ENCODE results near the gene MB21D2.
A peak's percentile ranks its signal among the peaks of the same experiment; 100 is the strongest.
"Not testable (repeated sequence)": the region's sequence is repeated elsewhere in the genome, so short reads cannot be mapped to it uniquely, and the experiment has no call there.

The MB21D2 gene, protein sequence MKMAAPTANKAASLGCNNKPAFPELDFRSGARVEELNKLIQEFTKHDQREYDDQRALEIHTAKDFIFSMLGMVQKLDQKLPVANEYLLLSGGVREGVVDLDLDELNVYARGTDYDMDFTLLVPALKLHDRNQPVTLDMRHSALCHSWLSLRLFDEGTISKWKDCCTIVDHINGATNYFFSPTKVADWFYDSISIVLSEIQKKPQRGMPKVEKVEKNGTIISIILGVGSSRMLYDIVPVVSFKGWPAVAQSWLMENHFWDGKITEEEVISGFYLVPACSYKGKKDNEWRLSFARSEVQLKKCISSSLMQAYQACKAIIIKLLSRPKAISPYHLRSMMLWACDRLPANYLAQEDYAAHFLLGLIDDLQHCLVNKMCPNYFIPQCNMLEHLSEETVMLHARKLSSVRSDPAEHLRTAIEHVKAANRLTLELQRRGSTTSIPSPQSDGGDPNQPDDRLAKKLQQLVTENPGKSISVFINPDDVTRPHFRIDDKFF

GRCh38 chr3:192917404-192918274, at the start of gene MB21D2:
Gene MB21D2 (minus strand): TSS chr3:192917856. CDS start chr3:192917840, 16 bp downstream.
- H3K9me3 ChIP-seq (ENCODE audit: control insufficient read depth in 5 of 5, low read length in 5 of 5) = no peaks in the 10 kb centered on the region
- H3K36me3 ChIP-seq (ENCODE audit: control insufficient read depth in 5 of 5, insufficient read depth in 5 of 5, low read length in 5 of 5) = no peaks in the 10 kb centered on the region
- peak within 1 kb of the TSS; percentile 90 to 94 (median 93) for H3K9ac ChIP-seq (ENCODE audit: low read length in 5 of 5)
- peaks cover 3 to 31% (median 20%) of the 10 kb centered on the region in 5 donors for H3K4me1 ChIP-seq (ENCODE audit: control insufficient read depth in 5 of 5, insufficient read depth in 5 of 5, low read length in 5 of 5)
- no peaks in the 10 kb centered on the region for H3K27me3 ChIP-seq (ENCODE audit: control insufficient read depth in 5 of 5, insufficient read depth in 4 of 5, low read length in 5 of 5)
- peak within 1 kb of the TSS; percentile 83 to 99 (median 97) for H3K4me3 ChIP-seq (ENCODE audit: low read depth in 1 of 5, low read length in 5 of 5)
- peak within 1 kb of the TSS; percentile 77 for H3K27ac ChIP-seq (ENCODE audit: low read depth, low read length)

GRCh38 chr3:192964959-192965719, 47.5 kb upstream of the MB21D2 start:
- H3K27me3 ChIP-seq (ENCODE audit: control insufficient read depth in 5 of 5, insufficient read depth in 4 of 5, low read length in 5 of 5); H3K27ac ChIP-seq (ENCODE audit: low read depth, low read length); H3K4me3 ChIP-seq (ENCODE audit: low read depth in 1 of 5, low read length in 5 of 5); H3K9ac ChIP-seq (ENCODE audit: low read length in 5 of 5); H3K4me1 ChIP-seq (ENCODE audit: control insufficient read depth in 5 of 5, insufficient read depth in 5 of 5, low read length in 5 of 5); H3K9me3 ChIP-seq (ENCODE audit: control insufficient read depth in 5 of 5, low read length in 5 of 5); H3K36me3 ChIP-seq (ENCODE audit: control insufficient read depth in 5 of 5, insufficient read depth in 5 of 5, low read length in 5 of 5): not testable (repeated sequence)

DNA sequence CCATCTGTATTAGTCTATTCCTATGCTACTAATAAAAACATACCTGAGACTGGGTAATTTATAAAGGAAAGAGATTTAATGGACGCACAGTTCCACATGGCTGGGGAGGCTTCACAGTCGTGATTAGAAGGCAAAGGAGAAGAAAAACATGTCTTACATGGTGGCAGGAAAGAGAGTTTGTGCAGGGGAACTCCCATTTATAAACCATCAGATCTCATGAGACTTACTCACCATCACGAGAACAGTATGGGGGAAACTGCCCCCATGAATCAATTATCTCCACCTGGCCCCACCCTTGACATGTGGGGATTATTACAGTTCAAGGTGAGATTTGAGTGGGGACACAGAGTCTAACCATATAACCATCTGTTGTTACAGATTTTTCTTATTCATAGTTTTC, 42.1 kb upstream of the MB21D2 start:
- Histone ChIP-seq H3K4me1 (ENCODE audit: control insufficient read depth in 5 of 5, insufficient read depth in 5 of 5, low read length in 5 of 5) (peaks cover 2 to 14% (median 8%) of the 10 kb centered on the region in 5 donors), H3K27ac (ENCODE audit: low read depth, low read length) (no peak overlapping the region), H3K9ac (ENCODE audit: low read length in 5 of 5) (no peak overlapping the region), H3K4me3 (ENCODE audit: low read depth in 1 of 5, low read length in 5 of 5) (no peak overlapping the region), H3K36me3 (ENCODE audit: control insufficient read depth in 5 of 5, insufficient read depth in 5 of 5, low read length in 5 of 5) (no peaks in the 10 kb centered on the region), H3K9me3 (ENCODE audit: control insufficient read depth in 5 of 5, low read length in 5 of 5) (no peaks in the 10 kb centered on the region), H3K27me3 (ENCODE audit: control insufficient read depth in 5 of 5, insufficient read depth in 4 of 5, low read length in 5 of 5) (no peaks in the 10 kb centered on the region)

GRCh38 chr3:192958219-192958872, 40.7 kb upstream of the MB21D2 start:
- Histone ChIP-seq H3K4me1 (ENCODE audit: control insufficient read depth in 5 of 5, insufficient read depth in 5 of 5, low read length in 5 of 5) (peaks cover 2 to 14% (median 8%) of the 10 kb centered on the region in 5 donors), H3K27me3 (ENCODE audit: control insufficient read depth in 5 of 5, insufficient read depth in 4 of 5, low read length in 5 of 5) (no peaks in the 10 kb centered on the region), H3K9me3 (ENCODE audit: control insufficient read depth in 5 of 5, low read length in 5 of 5) (no peaks in the 10 kb centered on the region), H3K9ac (ENCODE audit: low read length in 5 of 5) (peak overlapping the region in 1 of 5 donors; percentile 33), H3K36me3 (ENCODE audit: control insufficient read depth in 5 of 5, insufficient read depth in 5 of 5, low read length in 5 of 5) (no peaks in the 10 kb centered on the region), H3K4me3 (ENCODE audit: low read depth in 1 of 5, low read length in 5 of 5) (no peak overlapping the region), H3K27ac (ENCODE audit: low read depth, low read length) (peak overlapping the region; percentile 46)

DNA sequence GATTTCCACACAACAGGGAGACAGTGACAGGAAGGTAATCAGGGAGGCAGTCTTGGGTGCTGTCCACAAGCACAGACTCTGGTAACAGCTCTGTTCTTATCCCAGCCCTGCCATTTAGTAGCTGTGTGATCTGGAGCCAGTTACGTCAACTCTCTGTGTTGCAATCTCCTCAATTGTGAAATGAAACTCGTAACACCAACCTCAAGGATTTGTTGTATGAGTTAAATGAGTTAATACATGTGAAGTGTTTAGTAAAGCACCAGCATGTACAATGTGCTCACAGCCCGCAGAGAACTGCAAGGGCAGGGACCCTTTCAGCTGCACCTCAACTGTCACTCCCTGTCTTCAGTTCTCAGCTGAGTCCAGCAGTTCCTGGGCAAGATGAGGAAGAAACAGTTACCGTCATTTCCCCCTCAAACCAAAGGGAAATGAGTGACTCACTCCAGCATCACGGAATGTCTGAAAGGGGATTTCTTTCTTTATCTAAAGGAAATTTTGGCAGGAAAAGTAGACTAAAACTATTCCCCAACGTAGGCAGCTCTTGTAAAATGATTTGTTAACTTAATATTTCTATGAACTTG, 39.9 kb upstream of the MB21D2 start:
- H3K36me3 ChIP-seq (ENCODE audit: control insufficient read depth in 5 of 5, insufficient read depth in 5 of 5, low read length in 5 of 5) = no peaks in the 10 kb centered on the region
- peak overlapping the region in 1 of 5 donors; percentile 33 for H3K9ac ChIP-seq (ENCODE audit: low read length in 5 of 5)
- H3K27me3 ChIP-seq (ENCODE audit: control insufficient read depth in 5 of 5, insufficient read depth in 4 of 5, low read length in 5 of 5) = no peaks in the 10 kb centered on the region
- no peaks in the 10 kb centered on the region for H3K9me3 ChIP-seq (ENCODE audit: control insufficient read depth in 5 of 5, low read length in 5 of 5)
- H3K4me3 ChIP-seq (ENCODE audit: low read depth in 1 of 5, low read length in 5 of 5) = peak overlapping the region in 3 of 5 donors; percentile 4 to 53 (median 41)
- H3K27ac ChIP-seq (ENCODE audit: low read depth, low read length) = peak overlapping the region; percentile 66
- peaks cover 2 to 14% (median 8%) of the 10 kb centered on the region in 5 donors for H3K4me1 ChIP-seq (ENCODE audit: control insufficient read depth in 5 of 5, insufficient read depth in 5 of 5, low read length in 5 of 5)

DNA sequence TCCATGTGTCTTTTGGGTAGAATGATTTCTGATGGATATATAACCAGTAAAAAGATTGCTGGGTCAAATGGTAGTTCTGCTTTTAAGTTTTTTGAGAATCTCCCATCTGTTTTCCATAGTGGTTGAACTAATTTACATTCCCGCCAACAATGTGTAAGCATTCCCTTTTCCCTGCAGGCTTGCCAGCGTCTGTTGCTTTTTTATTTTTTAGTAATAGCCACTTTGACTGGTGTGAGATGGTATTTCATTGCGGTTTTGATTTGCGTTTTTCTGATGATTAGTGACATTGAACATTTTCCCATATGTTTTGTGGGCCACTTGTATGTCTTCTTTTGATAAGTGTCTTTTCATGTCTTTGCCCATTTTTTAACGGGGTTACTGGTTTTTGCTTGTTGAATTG, 36.3 kb upstream of the MB21D2 start:
- H3K36me3 ChIP-seq (ENCODE audit: control insufficient read depth in 5 of 5, insufficient read depth in 5 of 5, low read length in 5 of 5) = no peaks in the 10 kb centered on the region
- H3K4me3 ChIP-seq (ENCODE audit: low read depth in 1 of 5, low read length in 5 of 5) = no peak overlapping the region
- H3K9ac ChIP-seq (ENCODE audit: low read length in 5 of 5) = no peak overlapping the region
- peaks cover 2 to 14% (median 8%) of the 10 kb centered on the region in 5 donors for H3K4me1 ChIP-seq (ENCODE audit: control insufficient read depth in 5 of 5, insufficient read depth in 5 of 5, low read length in 5 of 5)
- H3K9me3 ChIP-seq (ENCODE audit: control insufficient read depth in 5 of 5, low read length in 5 of 5) = no peaks in the 10 kb centered on the region
- no peaks in the 10 kb centered on the region for H3K27me3 ChIP-seq (ENCODE audit: control insufficient read depth in 5 of 5, insufficient read depth in 4 of 5, low read length in 5 of 5)
- no peak overlapping the region for H3K27ac ChIP-seq (ENCODE audit: low read depth, low read length)

- H3K9me3 ChIP-seq (ENCODE audit: control insufficient read depth in 5 of 5, low read length in 5 of 5) = no peaks in the 10 kb centered on the region
- H3K9ac ChIP-seq (ENCODE audit: low read length in 5 of 5) = no peak overlapping the region
- H3K36me3 ChIP-seq (ENCODE audit: control insufficient read depth in 5 of 5, insufficient read depth in 5 of 5, low read length in 5 of 5) = no peaks in the 10 kb centered on the region
- H3K27ac ChIP-seq (ENCODE audit: low read depth, low read length) = no peak overlapping the region
- H3K4me3 ChIP-seq (ENCODE audit: low read depth in 1 of 5, low read length in 5 of 5) = no peak overlapping the region
- no peaks in the 10 kb centered on the region for H3K27me3 ChIP-seq (ENCODE audit: control insufficient read depth in 5 of 5, insufficient read depth in 4 of 5, low read length in 5 of 5)
- H3K4me1 ChIP-seq (ENCODE audit: control insufficient read depth in 5 of 5, insufficient read depth in 5 of 5, low read length in 5 of 5) = peaks cover 0 to 6% (median 0%) of the 10 kb centered on the region in 5 donors
These were observed 29.8 kb upstream of the MB21D2 start for GRCh38 chr3:192947421-192947820.

GRCh38 chr3:192943393-192943792, 25.7 kb upstream of the MB21D2 start:
- no peaks in the 10 kb centered on the region for H3K36me3 ChIP-seq (ENCODE audit: control insufficient read depth in 5 of 5, insufficient read depth in 5 of 5, low read length in 5 of 5)
- H3K9me3 ChIP-seq (ENCODE audit: control insufficient read depth in 5 of 5, low read length in 5 of 5) = no peaks in the 10 kb centered on the region
- H3K27me3 ChIP-seq (ENCODE audit: control insufficient read depth in 5 of 5, insufficient read depth in 4 of 5, low read length in 5 of 5) = no peaks in the 10 kb centered on the region
- H3K4me3 ChIP-seq (ENCODE audit: low read depth in 1 of 5, low read length in 5 of 5) = no peak overlapping the region
- H3K4me1 ChIP-seq (ENCODE audit: control insufficient read depth in 5 of 5, insufficient read depth in 5 of 5, low read length in 5 of 5) = peaks cover 0 to 6% (median 0%) of the 10 kb centered on the region in 5 donors
- H3K9ac ChIP-seq (ENCODE audit: low read length in 5 of 5) = no peak overlapping the region
- H3K27ac ChIP-seq (ENCODE audit: low read depth, low read length) = no peak overlapping the region

DNA sequence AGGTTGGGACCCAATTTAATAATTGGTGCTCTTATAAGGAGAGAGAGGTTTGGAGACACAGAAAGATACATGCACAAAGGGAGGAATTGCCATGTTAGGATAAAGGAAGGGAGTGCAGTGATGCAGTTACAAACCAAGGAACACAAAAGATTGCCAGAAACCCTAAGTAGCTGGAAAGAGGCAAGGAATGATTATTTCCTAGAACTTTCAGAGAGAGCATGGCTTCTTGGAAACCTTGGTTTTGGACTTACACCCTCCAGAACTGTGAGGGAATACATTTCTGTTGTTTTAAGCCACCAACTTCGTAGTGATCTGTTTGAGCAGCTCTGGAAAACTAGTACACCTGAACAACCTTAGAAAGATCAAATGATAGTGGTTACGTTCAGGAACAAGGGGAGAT, 25.0 kb upstream of the MB21D2 start:
- no peaks in the 10 kb centered on the region for H3K9me3 ChIP-seq (ENCODE audit: control insufficient read depth in 5 of 5, low read length in 5 of 5)
- H3K27me3 ChIP-seq (ENCODE audit: control insufficient read depth in 5 of 5, insufficient read depth in 4 of 5, low read length in 5 of 5) = no peaks in the 10 kb centered on the region
- no peak overlapping the region for H3K27ac ChIP-seq (ENCODE audit: low read depth, low read length)
- H3K4me3 ChIP-seq (ENCODE audit: low read depth in 1 of 5, low read length in 5 of 5) = no peak overlapping the region
- no peaks in the 10 kb centered on the region for H3K36me3 ChIP-seq (ENCODE audit: control insufficient read depth in 5 of 5, insufficient read depth in 5 of 5, low read length in 5 of 5)
- peaks cover 0 to 6% (median 0%) of the 10 kb centered on the region in 5 donors for H3K4me1 ChIP-seq (ENCODE audit: control insufficient read depth in 5 of 5, insufficient read depth in 5 of 5, low read length in 5 of 5)
- no peak overlapping the region for H3K9ac ChIP-seq (ENCODE audit: low read length in 5 of 5)
